B cell (primary cell): ENCODE results near the gene EFEMP1.
"Not testable (repeated sequence)": the region's sequence is repeated elsewhere in the genome, so short reads cannot be mapped to it uniquely, and the experiment has no call there.

Experiments used
- CTCF ChIP-seq: fragments of 200-600 bp; IDR thresholded peaks from one replicate; pipeline ENCODE4 v1.8.0; 2022; ENCODE audit warnings: antibody characterized with exemption, mild to moderate bottlenecking
- EZH2 ChIP-seq: IDR thresholded peaks from 2 replicates; pipeline ENCODE4 v1.6.1; 2012; ENCODE audit warnings: borderline replicate concordance, low read depth, mild to moderate bottlenecking, moderate library complexity, low read length; ENCODE audit not compliant: insufficient read depth, poor library complexity, severe bottlenecking

GRCh38 chr2:55827428-55827827 is 96.2 kb downstream of the EFEMP1 start:
- not testable (repeated sequence) for TF ChIP-seq CTCF, EZH2
